Smooth muscle cell (in vitro differentiated cells): Measurements from ENCODE around the gene XRN2. TPM values are rescaled to one million over a fixed set of nuclear protein-coding genes. Genes with fewer than 3 reads are reported as not detected.
"Not testable (repeated sequence)": the region's sequence is repeated elsewhere in the genome, so short reads cannot be mapped to it uniquely, and the experiment has no call there.

ENCODE experiments used
- DNase-seq: peaks from one replicate; lab custom pipeline; 2025; ENCODE audit not compliant: unreplicated experiment; lab: John Stamatoyannopoulos, UW
- H2AFZ ChIP-seq: fragments of 200-600 bp; sonication (generic); 2 replicates; pipeline ENCODE4 v1.6.0; 2016; ENCODE audit warnings: antibody characterized with exemption, low read depth, mild to moderate bottlenecking
- H3F3A ChIP-seq: fragments of 200-600 bp; sonication (generic); 2 replicates; pipeline ENCODE4 v1.6.0; 2017; ENCODE audit warnings: antibody characterized with exemption, low read depth
- H3K27ac ChIP-seq: fragments of 200-600 bp; sonication (generic); 2 replicates; pipeline ENCODE4 v1.5.1; 2016; ENCODE audit warnings: low read depth, mild to moderate bottlenecking
- H3K27me3 ChIP-seq: fragments of 200-600 bp; sonication (generic); 2 replicates; pipeline ENCODE4 v1.6.1; 2016; ENCODE audit warnings: low read depth, mild to moderate bottlenecking
- H3K36me3 ChIP-seq: fragments of 200-600 bp; sonication (generic); 2 replicates; pipeline ENCODE4 v1.5.1; 2016; ENCODE audit warnings: low read depth
- H3K4me1 ChIP-seq: fragments of 200-600 bp; sonication (generic); 2 replicates; pipeline ENCODE4 v1.5.1; 2016; ENCODE audit warnings: low read depth
- H3K4me2 ChIP-seq: fragments of 200-600 bp; sonication (generic); 2 replicates; pipeline ENCODE4 v1.6.0; 2016; ENCODE audit warnings: mild to moderate bottlenecking
- H3K4me3 ChIP-seq: fragments of 200-600 bp; sonication (generic); 2 replicates; pipeline ENCODE4 v1.5.1; 2016; ENCODE audit warnings: mild to moderate bottlenecking
- H3K79me2 ChIP-seq: fragments of 200-600 bp; sonication (generic); 2 replicates; pipeline ENCODE4 v1.6.0; 2016; ENCODE audit warnings: low read depth, mild to moderate bottlenecking
- H3K9ac ChIP-seq: fragments of 200-600 bp; sonication (generic); 2 replicates; pipeline ENCODE4 v1.6.0; 2016; ENCODE audit warnings: low read depth
- H3K9me3 ChIP-seq: fragments of 200-600 bp; sonication (generic); replicated peaks from 2 replicates; pipeline ENCODE4 v1.5.1; 2016; ENCODE audit warnings: low read depth
- H4K20me1 ChIP-seq: fragments of 200-600 bp; sonication (generic); 2 replicates; pipeline ENCODE4 v1.6.0; 2016; ENCODE audit warnings: low read depth
- WGBS: methylation state at CpG from one replicate; pipeline ENCODE4 v1.1.7; 2016; ENCODE audit warnings: low lambda C conversion rate; 5-methylcytosine and 5-hydroxymethylcytosine counted together
- polyA plus RNA-seq: library from polyadenylated mRNA; unstranded; fragments of >200 nt; fragmentation: Nextera tagmentation; extraction: Ambion mirVana; gene quantifications from 2 replicates; pipeline ENCODE4 v1.2.1, GENCODE V29; 2016
- total RNA-seq: library from RNA; depleted of rRNA; stranded (reverse); fragments of >200 nt; gene quantifications from 2 replicates; pipeline ENCODE4 v1.2.3, GENCODE V29; 2014
- TF ChIP-seq, protein P1 (sequence below): fragments of 200-600 bp; sonication (generic); IDR thresholded peaks from 2 replicates; pipeline ENCODE4 v1.5.1; 2017; ENCODE audit warnings: borderline replicate concordance, mild to moderate bottlenecking, antibody characterized with exemption; ENCODE audit not compliant: insufficient read depth, poor library complexity, severe bottlenecking

XRN2 gene
- total and polyA plus RNA-seq, 2 experiments from 2014 or later: 43.4 to 83.7 TPM

DNA sequence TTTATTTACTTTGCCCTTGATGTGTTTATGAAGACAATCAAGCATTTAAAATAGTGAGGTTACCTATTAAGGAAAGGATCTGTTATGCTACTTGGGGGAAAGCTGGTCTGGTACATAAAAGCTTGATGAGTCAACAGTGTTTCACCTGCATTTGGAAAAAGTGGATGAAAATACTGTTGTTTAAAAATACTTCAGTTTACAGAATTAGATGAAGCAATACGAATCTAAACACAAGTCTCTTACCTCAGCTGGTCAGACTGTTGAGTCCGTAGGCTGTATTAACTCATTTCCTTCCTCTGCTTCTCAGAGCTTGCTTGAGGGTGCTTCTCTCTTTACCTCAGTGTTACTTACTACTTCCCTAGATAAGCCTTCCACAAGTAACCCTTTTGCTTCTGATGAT lies 58.1 kb downstream of the XRN2 start:
- peaks cover 22% of the 10 kb centered on the region for H3K36me3 ChIP-seq
- H3K4me2 ChIP-seq: no peak overlapping the region
- H2AFZ ChIP-seq: no peak overlapping the region
- peaks cover 22% of the 10 kb centered on the region for H4K20me1 ChIP-seq
- TF ChIP-seq, protein P1, sequence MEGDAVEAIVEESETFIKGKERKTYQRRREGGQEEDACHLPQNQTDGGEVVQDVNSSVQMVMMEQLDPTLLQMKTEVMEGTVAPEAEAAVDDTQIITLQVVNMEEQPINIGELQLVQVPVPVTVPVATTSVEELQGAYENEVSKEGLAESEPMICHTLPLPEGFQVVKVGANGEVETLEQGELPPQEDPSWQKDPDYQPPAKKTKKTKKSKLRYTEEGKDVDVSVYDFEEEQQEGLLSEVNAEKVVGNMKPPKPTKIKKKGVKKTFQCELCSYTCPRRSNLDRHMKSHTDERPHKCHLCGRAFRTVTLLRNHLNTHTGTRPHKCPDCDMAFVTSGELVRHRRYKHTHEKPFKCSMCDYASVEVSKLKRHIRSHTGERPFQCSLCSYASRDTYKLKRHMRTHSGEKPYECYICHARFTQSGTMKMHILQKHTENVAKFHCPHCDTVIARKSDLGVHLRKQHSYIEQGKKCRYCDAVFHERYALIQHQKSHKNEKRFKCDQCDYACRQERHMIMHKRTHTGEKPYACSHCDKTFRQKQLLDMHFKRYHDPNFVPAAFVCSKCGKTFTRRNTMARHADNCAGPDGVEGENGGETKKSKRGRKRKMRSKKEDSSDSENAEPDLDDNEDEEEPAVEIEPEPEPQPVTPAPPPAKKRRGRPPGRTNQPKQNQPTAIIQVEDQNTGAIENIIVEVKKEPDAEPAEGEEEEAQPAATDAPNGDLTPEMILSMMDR: no peak
- WGBS: 79% methylated on average over 2 of the region's 2 CpGs
- H3F3A ChIP-seq: no peaks in the 10 kb centered on the region
- H3K9me3 ChIP-seq: no peaks in the 10 kb centered on the region
- no peaks in the 10 kb centered on the region for H3K79me2 ChIP-seq
- no peak overlapping the region for H3K9ac ChIP-seq
- no peak overlapping the region for H3K4me3 ChIP-seq
- no peak for DNase-seq
- no peak overlapping the region for H3K27ac ChIP-seq
- H3K4me1 ChIP-seq: no peaks in the 10 kb centered on the region
- H3K27me3 ChIP-seq: no peaks in the 10 kb centered on the region

DNA sequence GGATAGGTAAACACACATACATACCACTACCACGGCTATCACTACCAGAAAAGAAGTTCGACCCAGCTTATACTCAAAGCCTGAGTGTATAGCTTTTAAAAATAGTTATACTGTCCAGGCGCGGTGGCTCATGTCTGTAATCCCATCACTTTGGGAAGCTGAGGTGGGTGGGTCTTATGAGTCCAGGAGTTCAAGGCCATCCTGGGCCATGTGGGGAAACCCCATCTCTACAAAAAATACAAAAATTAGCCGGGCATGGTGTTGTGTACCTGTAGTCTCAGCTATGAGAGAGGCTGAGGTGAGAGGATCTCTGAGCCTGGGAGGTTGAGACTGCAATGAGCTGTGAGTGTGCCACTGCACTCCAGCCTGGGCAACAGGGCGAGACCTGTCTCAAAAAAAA lies 61.3 kb downstream of the XRN2 start:
- Histone ChIP-seq H3K36me3 (peaks cover 33% of the 10 kb centered on the region), H3F3A (no peaks in the 10 kb centered on the region), H3K27me3 (no peaks in the 10 kb centered on the region), H3K4me2 (no peak overlapping the region), H3K4me1 (no peaks in the 10 kb centered on the region), H2AFZ (no peak overlapping the region), H3K4me3 (no peak overlapping the region), H3K9ac (no peak overlapping the region), H3K79me2 (no peaks in the 10 kb centered on the region), H4K20me1 (peaks cover 29% of the 10 kb centered on the region), H3K27ac (no peak overlapping the region), H3K9me3 (no peaks in the 10 kb centered on the region)
- WGBS: 98% methylated on average over 6 of the region's 6 CpGs
- TF ChIP-seq, protein P1: no peak
- no peak for DNase-seq

DNA sequence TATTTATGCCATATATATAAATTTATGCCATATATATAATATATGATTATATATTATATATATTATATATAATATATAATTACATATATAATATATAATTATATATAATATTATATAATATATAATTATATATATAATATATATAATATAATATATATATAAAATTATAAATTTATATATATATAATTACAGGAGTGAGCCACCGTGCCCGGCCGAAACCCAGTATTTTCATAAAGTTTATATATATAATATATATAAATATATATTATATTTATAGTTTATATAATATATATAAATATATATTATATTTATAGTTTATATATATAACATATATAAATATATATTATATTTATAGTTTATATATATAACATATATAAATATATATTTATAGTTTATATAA lies 62.6 kb downstream of the XRN2 start:
- H3K27ac ChIP-seq: no peak overlapping the region
- no peak overlapping the region for H3K4me3 ChIP-seq
- no peaks in the 10 kb centered on the region for H3K27me3 ChIP-seq
- no peaks in the 10 kb centered on the region for H3K9me3 ChIP-seq
- no peaks in the 10 kb centered on the region for H3K4me1 ChIP-seq
- DNase-seq: no peak
- peaks cover 35% of the 10 kb centered on the region for H3K36me3 ChIP-seq
- 99% methylated on average over 3 of the region's 3 CpGs for WGBS
- H3K4me2 ChIP-seq: no peak overlapping the region
- H3F3A ChIP-seq: no peaks in the 10 kb centered on the region
- no peak overlapping the region for H3K9ac ChIP-seq
- peaks cover 7% of the 10 kb centered on the region for H3K79me2 ChIP-seq
- no peak overlapping the region for H2AFZ ChIP-seq
- H4K20me1 ChIP-seq: peaks cover 40% of the 10 kb centered on the region
- TF ChIP-seq, protein P1: no peak

DNA sequence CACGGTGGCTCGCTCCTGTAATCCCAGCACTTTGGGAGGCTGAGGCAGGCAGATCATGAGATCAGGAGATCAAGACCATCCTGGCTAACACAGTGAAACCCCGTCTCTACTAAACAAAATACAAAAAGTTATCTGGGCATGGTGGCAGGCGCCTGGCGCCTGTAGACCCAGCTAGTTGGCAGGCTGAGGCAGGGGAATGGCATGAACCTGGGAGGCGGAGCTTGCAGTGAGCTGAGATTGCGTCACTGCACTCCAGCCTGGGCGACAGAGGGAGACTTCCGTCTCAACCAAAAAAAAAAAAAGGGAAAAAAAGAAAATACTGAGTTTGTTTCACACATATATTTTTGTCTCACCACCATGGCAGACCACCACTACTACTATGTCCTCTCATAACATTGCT lies 63.1 kb downstream of the XRN2 start:
- H3K4me3 ChIP-seq, H2AFZ ChIP-seq, H3K4me1 ChIP-seq, H3K4me2 ChIP-seq, H3K79me2 ChIP-seq, H3K27ac ChIP-seq, H3K27me3 ChIP-seq, DNase-seq, H3K9ac ChIP-seq, H3K9me3 ChIP-seq, H3F3A ChIP-seq: not testable (repeated sequence)
- H4K20me1 ChIP-seq: peaks cover 41% of the 10 kb centered on the region
- peaks cover 35% of the 10 kb centered on the region for H3K36me3 ChIP-seq
- WGBS: 96% methylated on average over 9 of the region's 9 CpGs
